Esophagus squamous epithelium (tissue), 5 donors: Measurements from ENCODE around the gene CAMK1D. TPM values are rescaled to one million over a fixed set of nuclear protein-coding genes. Genes with fewer than 3 reads are reported as not detected.

ENCODE experiments used
- DNase-seq: peaks from one replicate; lab custom pipeline; 2025; lab: John Stamatoyannopoulos, UW
- H3K27ac ChIP-seq, 4 donors: fragments of 200-600 bp; sonication (generic); one replicate each; pipeline ENCODE4 v1.5.1; 2016 to 2019; ENCODE audit warnings: mild to moderate bottlenecking in 1 of 4
- H3K27me3 ChIP-seq, 4 donors: fragments of 200-600 bp; sonication (generic); 1 replicate in 3 of 4; 2 replicates in 1 of 4; pipeline versions ENCODE4 v1.5.1 to v1.6.0; 2017 to 2021; ENCODE audit warnings: antibody characterized with exemption in 1 of 4
- H3K36me3 ChIP-seq, 3 donors: fragments of 200-600 bp; sonication (generic); one replicate each; pipeline ENCODE4 v1.5.1; 2016 to 2019
- H3K4me1 ChIP-seq, 3 donors: fragments of 200-600 bp; sonication (generic); one replicate each; pipeline ENCODE4 v1.5.1; 2017 to 2019
- H3K4me3 ChIP-seq, 4 donors: fragments of 200-600 bp; sonication (generic); 1 replicate in 3 of 4; 2 replicates in 1 of 4; pipeline ENCODE4 v1.5.1; 2016 to 2019; ENCODE audit warnings: mild to moderate bottlenecking in 2 of 4, moderate library complexity in 1 of 4
- H3K9me3 ChIP-seq, 3 donors: fragments of 200-600 bp; sonication (generic); one replicate each; pipeline ENCODE4 v1.5.1; 2016 to 2019
- POLR2A ChIP-seq, 4 donors: fragments of 450-650 bp; IDR thresholded peaks; one replicate each; pipeline ENCODE4 v1.6.1; 2017; ENCODE audit warnings: antibody characterized with exemption in 4 of 4, mild to moderate bottlenecking in 4 of 4, moderate library complexity in 3 of 4
- WGBS, 2 donors: methylation state at CpG; one replicate each; pipeline ENCODE4 v1.1.5; 2018; 5-methylcytosine and 5-hydroxymethylcytosine counted together
- intact Hi-C: fragments of 100-400 bp; cut with DNase I; formaldehyde crosslinking; loops from one replicate; pipeline ENCODE4 v1.15.0; 2022
- total RNA-seq, 4 donors: library from RNA; depleted of rRNA; stranded (reverse); fragments of >200 nt; gene quantifications; one replicate each; pipeline ENCODE4 v1.1.0, GENCODE V29; 2016
- TF ChIP-seq, protein P1 (sequence below), 6 experiments: fragments of 450-650 bp in 4 of 6; fragments of 200-600 bp in 2 of 6; sonication (generic) in 2 of 6; IDR thresholded peaks; one replicate each; pipeline ENCODE4 v1.5.1; 2016 to 2019; ENCODE audit warnings: antibody characterized with exemption in 6 of 6, mild to moderate bottlenecking in 4 of 6, moderate library complexity in 4 of 6
- donor health status: DM: yes; HTN: yes; CAD: no.

The CAMK1D gene
- total RNA-seq, 4 donors from 2014 or later = 3.8 to 11.8 (median 9.9) TPM

DNA sequence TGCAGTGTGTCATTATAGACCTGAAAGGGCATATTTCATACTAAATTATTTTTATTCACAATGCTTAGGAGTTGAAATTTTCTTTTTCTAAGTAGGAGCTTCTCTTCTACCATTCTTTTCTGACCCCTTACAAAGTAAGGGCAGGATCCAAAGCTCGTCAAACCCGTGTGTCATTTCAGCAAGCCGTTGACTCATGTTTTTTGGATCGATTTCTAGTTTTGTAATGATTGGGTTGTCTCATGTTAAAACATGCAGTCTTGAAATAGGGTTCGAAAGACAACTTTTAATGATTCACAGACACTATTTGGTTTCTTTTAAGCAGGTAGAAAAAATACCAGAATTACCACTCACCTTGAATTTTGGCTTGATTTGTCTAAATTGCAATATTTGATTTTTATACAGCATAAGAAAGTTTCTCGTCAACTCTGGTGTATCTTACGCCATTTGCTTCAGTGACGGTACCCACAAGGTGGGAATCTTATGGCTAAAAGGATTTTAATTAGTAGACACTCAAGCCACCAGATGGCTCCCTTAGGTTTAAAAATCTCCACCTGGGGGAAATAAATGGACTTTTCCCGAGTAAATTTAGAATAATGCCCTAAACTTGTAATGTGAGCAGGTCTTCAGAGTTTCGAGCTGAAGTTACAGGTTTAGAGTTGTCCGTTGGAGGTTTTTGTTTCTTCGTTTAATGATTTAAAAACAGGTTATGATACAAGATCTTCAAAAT is 368.8 kb downstream of the CAMK1D start:
- DNase-seq = no peak
- 40 to 43% methylated on average over 12 of the region's 12 CpGs for WGBS, 2 donors
- H3K27ac ChIP-seq = peak overlapping the region; percentile 43 to 76 (median 60)
- no peaks in the 10 kb centered on the region for H3K9me3 ChIP-seq
- H3K4me1 ChIP-seq = peaks cover 19 to 42% (median 27%) of the 10 kb centered on the region in 3 donors
- TF ChIP-seq, protein P1, sequence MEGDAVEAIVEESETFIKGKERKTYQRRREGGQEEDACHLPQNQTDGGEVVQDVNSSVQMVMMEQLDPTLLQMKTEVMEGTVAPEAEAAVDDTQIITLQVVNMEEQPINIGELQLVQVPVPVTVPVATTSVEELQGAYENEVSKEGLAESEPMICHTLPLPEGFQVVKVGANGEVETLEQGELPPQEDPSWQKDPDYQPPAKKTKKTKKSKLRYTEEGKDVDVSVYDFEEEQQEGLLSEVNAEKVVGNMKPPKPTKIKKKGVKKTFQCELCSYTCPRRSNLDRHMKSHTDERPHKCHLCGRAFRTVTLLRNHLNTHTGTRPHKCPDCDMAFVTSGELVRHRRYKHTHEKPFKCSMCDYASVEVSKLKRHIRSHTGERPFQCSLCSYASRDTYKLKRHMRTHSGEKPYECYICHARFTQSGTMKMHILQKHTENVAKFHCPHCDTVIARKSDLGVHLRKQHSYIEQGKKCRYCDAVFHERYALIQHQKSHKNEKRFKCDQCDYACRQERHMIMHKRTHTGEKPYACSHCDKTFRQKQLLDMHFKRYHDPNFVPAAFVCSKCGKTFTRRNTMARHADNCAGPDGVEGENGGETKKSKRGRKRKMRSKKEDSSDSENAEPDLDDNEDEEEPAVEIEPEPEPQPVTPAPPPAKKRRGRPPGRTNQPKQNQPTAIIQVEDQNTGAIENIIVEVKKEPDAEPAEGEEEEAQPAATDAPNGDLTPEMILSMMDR (IDR thresholded peaks at IDR 0.05) = peak in 4 of 6 experiments; percentile 28 to 50 (median 41)
- no peak for TF ChIP-seq POLR2A (IDR thresholded peaks at IDR 0.05)
- no peaks in the 10 kb centered on the region for H3K36me3 ChIP-seq
- peak overlapping the region in 1 of 4 donors; percentile 14 for H3K4me3 ChIP-seq
- intact Hi-C loops = loop anchor here (10.0 kb wide), 2 partner anchors 187 to 347 kb away; no protein-coding TSS in a partner anchor
- no peaks in the 10 kb centered on the region for H3K27me3 ChIP-seq

DNA sequence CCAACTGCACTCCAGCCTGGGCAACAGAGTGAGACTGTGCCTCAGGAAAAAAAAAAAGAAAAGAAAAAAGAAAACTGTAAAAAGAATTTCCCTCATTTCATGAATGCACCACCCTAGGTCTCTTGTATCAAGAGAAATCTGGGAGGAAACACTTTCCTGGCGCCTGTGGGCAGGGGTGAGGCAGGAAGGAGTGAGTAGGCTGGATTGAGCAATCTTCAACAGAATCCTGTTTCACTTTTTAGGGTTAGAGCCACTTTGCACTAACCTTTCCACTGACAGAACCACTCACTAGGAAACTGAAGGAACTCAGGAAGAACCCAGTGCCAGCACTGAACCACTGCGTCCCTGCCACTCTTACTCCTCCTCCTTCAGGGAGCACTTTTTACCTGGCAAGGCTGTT is 370.0 kb downstream of the CAMK1D start:
- 19 to 24% methylated on average over 2 of the region's 2 CpGs for WGBS, 2 donors
- Histone ChIP-seq H3K4me1 (peaks cover 19 to 42% (median 27%) of the 10 kb centered on the region in 3 donors), H3K27me3 (no peaks in the 10 kb centered on the region), H3K4me3 (no peak overlapping the region), H3K9me3 (no peaks in the 10 kb centered on the region), H3K27ac (peak overlapping the region; percentile 41 to 81 (median 76)), H3K36me3 (no peaks in the 10 kb centered on the region)
- DNase-seq = no peak
- TF ChIP-seq POLR2A (IDR thresholded peaks at IDR 0.05) = no peak
- TF ChIP-seq, protein P1 (IDR thresholded peaks at IDR 0.05) = no peak
- intact Hi-C loops = loop anchor here (10.0 kb wide), 2 partner anchors 185 to 345 kb away; no protein-coding TSS in a partner anchor

DNA sequence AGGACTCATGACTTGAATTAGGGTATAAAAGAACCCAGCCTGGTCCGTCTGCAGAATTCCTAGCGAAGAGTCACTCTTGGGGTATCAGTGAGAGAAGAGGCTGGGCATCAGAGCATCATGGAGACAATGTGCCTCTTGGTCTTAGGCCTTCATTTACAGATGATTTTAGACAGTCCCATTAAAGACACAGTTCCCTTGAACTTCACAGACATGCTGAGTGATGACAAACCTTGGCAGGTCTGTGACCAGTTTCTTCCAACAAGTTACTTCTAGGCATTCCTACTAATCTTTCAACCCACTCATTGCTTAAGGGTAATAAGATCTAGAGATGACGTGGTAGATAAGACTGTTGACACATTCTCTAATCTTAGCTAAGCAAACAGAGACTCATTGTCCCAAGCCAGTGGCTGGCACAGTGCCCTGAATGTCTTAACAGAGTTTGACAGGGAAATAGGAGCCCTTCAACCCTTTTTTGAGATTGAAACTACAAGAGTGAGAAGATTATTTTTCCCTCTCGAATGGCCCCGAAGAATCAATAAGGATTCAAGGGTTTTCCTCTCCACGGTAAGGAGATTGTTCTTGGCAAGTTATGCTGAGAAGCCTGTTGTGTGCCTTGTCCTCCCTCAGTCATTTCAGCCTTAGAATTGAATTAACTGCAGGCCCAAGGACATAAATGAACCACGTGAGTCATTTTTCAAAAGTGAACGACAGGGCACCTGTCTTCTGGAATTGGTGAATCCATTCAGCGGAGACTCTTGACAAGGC is 371.1 kb downstream of the CAMK1D start:
- Histone ChIP-seq H3K4me1 (peaks cover 19 to 45% (median 27%) of the 10 kb centered on the region in 3 donors), H3K27ac (peak overlapping the region; percentile 41 to 81 (median 76)), H3K9me3 (no peaks in the 10 kb centered on the region), H3K4me3 (no peak overlapping the region), H3K36me3 (no peaks in the 10 kb centered on the region), H3K27me3 (no peaks in the 10 kb centered on the region)
- TF ChIP-seq, protein P1 (IDR thresholded peaks at IDR 0.05) = no peak
- no peak for TF ChIP-seq POLR2A (IDR thresholded peaks at IDR 0.05)
- intact Hi-C loops = no loop called here
- WGBS, 2 donors = 27 to 54% methylated on average over 9 of the region's 9 CpGs
- DNase-seq = no peak

DNA sequence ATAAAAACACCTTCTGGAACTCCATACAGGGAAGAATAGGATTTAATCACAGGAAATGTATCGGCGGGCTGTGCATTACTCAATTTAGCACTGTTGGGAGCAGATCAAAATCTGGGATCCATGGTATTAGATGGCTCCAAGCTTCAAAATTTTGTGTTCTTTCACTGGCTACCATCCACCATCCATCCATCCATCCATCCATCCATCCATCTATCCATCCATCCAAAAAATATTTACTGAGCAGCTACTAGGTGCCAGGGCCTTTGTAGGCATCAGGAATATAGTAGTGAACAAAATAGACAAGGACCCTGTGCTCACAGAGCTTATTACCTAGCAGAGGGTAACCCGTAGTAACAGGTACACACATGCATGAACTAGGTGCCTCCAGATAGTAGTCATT is 372.0 kb downstream of the CAMK1D start:
- Histone ChIP-seq H3K9me3 (no peaks in the 10 kb centered on the region), H3K4me3 (no peak overlapping the region), H3K4me1 (peaks cover 19 to 55% (median 31%) of the 10 kb centered on the region in 3 donors), H3K27me3 (no peaks in the 10 kb centered on the region), H3K27ac (peak overlapping the region in 2 of 4 donors; percentile 75 to 76), H3K36me3 (no peaks in the 10 kb centered on the region)
- 62 to 81% methylated on average over 3 of the region's 3 CpGs for WGBS, 2 donors
- no peak for DNase-seq
- TF ChIP-seq, protein P1 (IDR thresholded peaks at IDR 0.05) = no peak
- TF ChIP-seq POLR2A (IDR thresholded peaks at IDR 0.05) = no peak
- intact Hi-C loops = no loop called here

DNA sequence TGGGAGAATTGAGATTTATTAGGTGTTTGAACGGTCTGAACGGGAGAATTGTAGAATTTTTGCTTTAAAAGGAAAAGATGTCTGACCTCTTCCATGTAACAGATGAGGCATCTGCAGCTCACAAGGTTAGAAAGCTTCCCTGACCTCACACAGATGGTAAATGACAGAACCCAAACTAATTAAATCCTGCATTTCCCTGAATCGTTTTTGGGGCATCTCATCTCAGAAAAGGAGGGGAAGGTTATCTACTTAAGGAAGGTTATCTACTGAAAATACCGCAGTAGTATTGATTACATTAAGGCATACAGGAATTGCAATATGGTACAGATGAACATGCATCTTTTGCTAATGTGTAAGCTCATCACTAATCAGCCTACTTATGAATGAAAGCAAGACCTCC is 373.9 kb downstream of the CAMK1D start:
- Histone ChIP-seq H3K9me3 (no peaks in the 10 kb centered on the region), H3K36me3 (no peaks in the 10 kb centered on the region), H3K4me1 (peaks cover 28 to 64% (median 42%) of the 10 kb centered on the region in 3 donors), H3K27me3 (no peaks in the 10 kb centered on the region), H3K4me3 (no peak overlapping the region), H3K27ac (no peak overlapping the region)
- intact Hi-C loops = no loop called here
- 69 to 71% methylated on average over 4 of the region's 4 CpGs for WGBS, 2 donors
- DNase-seq = no peak
- TF ChIP-seq, protein P1 (IDR thresholded peaks at IDR 0.05) = no peak
- no peak for TF ChIP-seq POLR2A (IDR thresholded peaks at IDR 0.05)
